ENCODE results near the gene CLECL1. TPM values are rescaled to one million over a fixed set of nuclear protein-coding genes. Genes with fewer than 3 reads are reported as not detected.

The CLECL1 gene
- total and polyA plus RNA-seq, 2 donors (not counting 3 experiments of a cell fraction or from before 2014, with no cell fraction given) = not detected

DNA sequence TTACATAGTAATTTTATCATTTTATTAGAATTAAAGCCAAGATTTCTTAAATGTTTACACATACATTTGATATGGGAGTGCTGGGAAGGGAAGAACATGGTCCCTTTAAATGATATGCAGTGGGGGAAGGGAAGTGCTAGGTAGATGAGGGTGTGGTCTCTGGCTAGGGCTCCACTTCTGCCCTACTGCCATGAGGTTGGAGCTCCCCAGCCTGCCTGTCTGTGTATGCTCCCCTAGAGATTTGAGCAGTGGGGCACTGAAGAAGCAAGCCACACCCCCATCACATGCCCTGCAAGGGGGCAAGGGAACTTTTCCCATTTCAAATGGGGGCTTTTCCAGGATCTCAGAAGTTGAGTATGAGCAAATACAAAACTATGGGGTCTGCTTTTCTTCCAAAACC, 25.5 kb downstream of the CLECL1 start:
- no TSS peak for BruUV-seq (replicated peaks)
- no peak overlapping the region for H3K4me3 ChIP-seq (replicated peaks in 1 of 3; ENCODE audit: insufficient read depth in 1 of 3, low read depth in 1 of 3, low read length in 3 of 3)
- no peak overlapping the region for H3K27ac ChIP-seq (ENCODE audit: insufficient read depth, low read depth, low read length)
- TF ChIP-seq, protein P1, sequence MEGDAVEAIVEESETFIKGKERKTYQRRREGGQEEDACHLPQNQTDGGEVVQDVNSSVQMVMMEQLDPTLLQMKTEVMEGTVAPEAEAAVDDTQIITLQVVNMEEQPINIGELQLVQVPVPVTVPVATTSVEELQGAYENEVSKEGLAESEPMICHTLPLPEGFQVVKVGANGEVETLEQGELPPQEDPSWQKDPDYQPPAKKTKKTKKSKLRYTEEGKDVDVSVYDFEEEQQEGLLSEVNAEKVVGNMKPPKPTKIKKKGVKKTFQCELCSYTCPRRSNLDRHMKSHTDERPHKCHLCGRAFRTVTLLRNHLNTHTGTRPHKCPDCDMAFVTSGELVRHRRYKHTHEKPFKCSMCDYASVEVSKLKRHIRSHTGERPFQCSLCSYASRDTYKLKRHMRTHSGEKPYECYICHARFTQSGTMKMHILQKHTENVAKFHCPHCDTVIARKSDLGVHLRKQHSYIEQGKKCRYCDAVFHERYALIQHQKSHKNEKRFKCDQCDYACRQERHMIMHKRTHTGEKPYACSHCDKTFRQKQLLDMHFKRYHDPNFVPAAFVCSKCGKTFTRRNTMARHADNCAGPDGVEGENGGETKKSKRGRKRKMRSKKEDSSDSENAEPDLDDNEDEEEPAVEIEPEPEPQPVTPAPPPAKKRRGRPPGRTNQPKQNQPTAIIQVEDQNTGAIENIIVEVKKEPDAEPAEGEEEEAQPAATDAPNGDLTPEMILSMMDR (IDR thresholded peaks at IDR 0.05; ENCODE audit: extremely low read depth in 1 of 2, insufficient read depth in 1 of 2, low read depth in 1 of 2, low read length in 2 of 2) = no peak
- TF ChIP-seq FOS (IDR thresholded peaks at IDR 0.05; ENCODE audit: borderline replicate concordance, insufficient read depth, low read length) (no peak), GATA2 (IDR thresholded peaks at IDR 0.05; ENCODE audit: insufficient read depth, insufficient read length, low read depth, low read length) (no peak), MYC (IDR thresholded peaks at IDR 0.05; ENCODE audit: low read depth, low read length) (no peak), EZH2 (IDR thresholded peaks at IDR 0.05; ENCODE audit: borderline replicate concordance, low read depth, low read length, severe bottlenecking) (no peak), POLR2AphosphoS5 (IDR thresholded peaks at IDR 0.05; ENCODE audit: insufficient read depth, low read depth, low read length) (no peak), POLR2A (IDR thresholded peaks at IDR 0.05; ENCODE audit: low read depth, low read length) (no peak), JUN (IDR thresholded peaks at IDR 0.05; ENCODE audit: borderline replicate concordance, insufficient read depth, insufficient read length, low read depth) (no peak)
- TF ChIP-seq, protein P2, sequence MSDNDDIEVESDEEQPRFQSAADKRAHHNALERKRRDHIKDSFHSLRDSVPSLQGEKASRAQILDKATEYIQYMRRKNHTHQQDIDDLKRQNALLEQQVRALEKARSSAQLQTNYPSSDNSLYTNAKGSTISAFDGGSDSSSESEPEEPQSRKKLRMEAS (IDR thresholded peaks at IDR 0.05; ENCODE audit: insufficient read depth, insufficient read length) = no peak
- H3K36me3 ChIP-seq (ENCODE audit: control insufficient read depth in 2 of 2, extremely low read depth in 1 of 2, insufficient read depth in 2 of 2, low read length in 2 of 2) = no peaks in the 10 kb centered on the region
- H2AFZ ChIP-seq (ENCODE audit: low read depth, low read length) = no peak overlapping the region
- intact Hi-C loops (cut with micrococcal nuclease) = loop anchor here (5.0 kb wide), 1 partner anchor 330 kb away; no protein-coding TSS in a partner anchor
- ChIA-PET CTCF (interaction anchor here (1.1 to 2.8 kb wide), 7 partner anchors 8 to 376 kb away, joined by 3 to 132 read pairs (median 7); partner anchors contain the start of gene CLEC2D), POLR2A (no interaction called here)
- no peak overlapping the region for H3K9ac ChIP-seq (replicated peaks; ENCODE audit: extremely low read depth, insufficient read depth, low read length)
- H4K20me1 ChIP-seq (replicated peaks; ENCODE audit: control insufficient read depth, extremely low read depth, insufficient read depth, low read length) = no peaks in the 10 kb centered on the region
- H3K4me1 ChIP-seq (ENCODE audit: control insufficient read depth, extremely low read depth, insufficient read depth, low read length) = no peaks in the 10 kb centered on the region
- no peaks in the 10 kb centered on the region for H3K27me3 ChIP-seq (ENCODE audit: control insufficient read depth in 2 of 2, insufficient read depth in 2 of 2, low read length in 2 of 2)
- H3K9me1 ChIP-seq (replicated peaks; ENCODE audit: control insufficient read depth, extremely low read depth, insufficient read depth, low read length) = no peaks in the 10 kb centered on the region
- dilution Hi-C loops (cut with MboI; ENCODE audit: extremely low pct_ligation_motif_present, low sequenced_read_pairs) = no loop called here
- no peak overlapping the region for H3K4me2 ChIP-seq (ENCODE audit: insufficient read depth, low read length)
- H3K9me3 ChIP-seq (replicated peaks; ENCODE audit: control insufficient read depth, insufficient read depth, low read length) = no peaks in the 10 kb centered on the region
- FAIRE-seq (no peak), DNase-seq (ENCODE audit: low read depth, low spot score) (no peak)
- H3K79me2 ChIP-seq (ENCODE audit: control insufficient read depth, insufficient read depth, low read length) = no peaks in the 10 kb centered on the region
